GM12872 (cell line): ENCODE results near the gene SLC25A42.
A peak's percentile ranks its signal among the peaks of the same experiment; 100 is the strongest.

Experiments used
- TF ChIP-seq, protein P1 (sequence below): IDR thresholded peaks from 3 replicates; pipeline ENCODE4 v1.5.1; 2011; ENCODE audit warnings: low read depth, mild to moderate bottlenecking, low read length, moderate library complexity; ENCODE audit not compliant: insufficient read depth

Gene SLC25A42

GRCh38 chr19:19057720-19058119 is 6.1 kb upstream of the SLC25A42 start:
- TF ChIP-seq, protein P1, sequence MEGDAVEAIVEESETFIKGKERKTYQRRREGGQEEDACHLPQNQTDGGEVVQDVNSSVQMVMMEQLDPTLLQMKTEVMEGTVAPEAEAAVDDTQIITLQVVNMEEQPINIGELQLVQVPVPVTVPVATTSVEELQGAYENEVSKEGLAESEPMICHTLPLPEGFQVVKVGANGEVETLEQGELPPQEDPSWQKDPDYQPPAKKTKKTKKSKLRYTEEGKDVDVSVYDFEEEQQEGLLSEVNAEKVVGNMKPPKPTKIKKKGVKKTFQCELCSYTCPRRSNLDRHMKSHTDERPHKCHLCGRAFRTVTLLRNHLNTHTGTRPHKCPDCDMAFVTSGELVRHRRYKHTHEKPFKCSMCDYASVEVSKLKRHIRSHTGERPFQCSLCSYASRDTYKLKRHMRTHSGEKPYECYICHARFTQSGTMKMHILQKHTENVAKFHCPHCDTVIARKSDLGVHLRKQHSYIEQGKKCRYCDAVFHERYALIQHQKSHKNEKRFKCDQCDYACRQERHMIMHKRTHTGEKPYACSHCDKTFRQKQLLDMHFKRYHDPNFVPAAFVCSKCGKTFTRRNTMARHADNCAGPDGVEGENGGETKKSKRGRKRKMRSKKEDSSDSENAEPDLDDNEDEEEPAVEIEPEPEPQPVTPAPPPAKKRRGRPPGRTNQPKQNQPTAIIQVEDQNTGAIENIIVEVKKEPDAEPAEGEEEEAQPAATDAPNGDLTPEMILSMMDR = no peak

DNA sequence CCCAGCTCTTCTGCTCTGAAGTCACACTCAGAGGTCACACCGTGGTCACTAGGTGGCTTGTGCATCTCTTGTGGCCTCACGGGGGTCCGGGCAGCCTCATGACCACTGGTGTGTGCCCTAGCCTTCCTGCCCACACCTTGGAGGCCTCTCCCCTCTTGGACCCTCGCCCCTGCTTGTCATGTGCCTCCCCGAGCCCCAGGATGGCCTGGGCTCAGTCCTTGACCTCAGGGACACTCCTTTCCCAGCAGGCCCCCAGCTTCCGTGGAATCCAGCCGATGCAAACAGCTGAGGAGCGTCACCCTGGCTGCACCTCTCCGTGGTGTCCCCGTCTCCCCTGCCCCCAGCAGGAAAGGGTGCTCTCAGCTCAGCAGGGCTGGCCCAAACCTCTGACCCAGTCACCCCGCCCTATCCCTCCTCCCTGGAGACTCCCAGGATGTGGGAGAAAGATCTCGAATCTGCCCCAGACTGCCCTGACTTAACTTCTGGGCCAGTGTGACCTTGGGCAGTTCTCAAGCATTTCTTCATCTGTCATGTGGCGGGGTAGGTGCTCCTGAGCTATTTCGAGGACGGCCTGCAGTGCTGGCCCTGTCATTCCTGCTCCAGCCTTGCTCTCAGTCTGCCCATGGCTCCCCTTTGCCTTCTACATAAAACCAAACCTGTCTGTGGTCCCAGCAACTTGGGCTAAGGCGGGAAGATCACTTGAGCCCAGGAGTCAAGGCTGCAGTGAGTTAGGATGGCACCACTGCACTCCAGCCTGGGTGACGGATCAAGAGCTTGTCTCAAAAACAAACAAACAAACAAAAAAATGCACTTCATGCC is 4.6 kb upstream of the SLC25A42 start:
- TF ChIP-seq, protein P1 = no peak

- TF ChIP-seq, protein P1 = no peak
Observed at GRCh38 chr19:19059837-19060611, 3.8 kb upstream of the SLC25A42 start.

DNA sequence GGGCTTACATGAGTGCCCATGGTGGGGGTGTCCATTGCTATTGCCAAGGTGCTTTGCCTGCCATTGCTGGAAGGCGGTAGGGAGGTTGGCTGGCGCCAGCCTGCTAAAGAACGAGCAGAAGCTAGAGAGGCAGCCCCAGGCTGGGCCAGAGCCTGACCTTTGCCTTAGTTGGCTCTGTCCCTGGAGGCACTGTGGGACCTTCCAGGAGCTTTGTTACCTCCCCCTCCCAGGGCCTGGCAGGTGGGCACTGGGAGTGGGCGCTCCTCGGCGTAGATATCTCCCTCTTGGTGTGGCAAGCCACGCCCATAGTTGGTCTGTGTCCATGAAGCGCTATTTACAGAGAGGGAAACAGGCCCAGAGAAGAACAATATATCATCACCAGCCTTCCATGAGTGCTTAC is 2.3 kb upstream of the SLC25A42 start:
- TF ChIP-seq, protein P1 = no peak

- TF ChIP-seq, protein P1 = no peak; the same call in 2 of the 3 replicates
Observed at GRCh38 chr19:19062454-19063182, 1.2 kb upstream of the SLC25A42 start.

GRCh38 chr19:19064098-19064722 is 416 bp downstream of the SLC25A42 start:
- TF ChIP-seq, protein P1 = peak; percentile 65
